Peyer's patch (tissue), 4 donors: Measurements from ENCODE around the gene ZBTB8OS. TPM values are rescaled to one million over a fixed set of nuclear protein-coding genes. Genes with fewer than 3 reads are reported as not detected.
A peak's percentile ranks its signal among the peaks of the same experiment; 100 is the strongest.
"Not testable (repeated sequence)": the region's sequence is repeated elsewhere in the genome, so short reads cannot be mapped to it uniquely, and the experiment has no call there.

Experiments used
- DNase-seq, 3 donors: peaks; one replicate each; pipeline ENCODE4 v3.0.0-alpha.2; 2017 to 2019
- H3K27ac ChIP-seq, 4 donors: fragments of 200-600 bp; sonication (generic); one replicate each; pipeline ENCODE4 v1.5.1; 2016 to 2019
- H3K27me3 ChIP-seq, 2 donors: fragments of 200-600 bp; sonication (generic); one replicate each; pipeline ENCODE4 v1.5.1; 2019
- H3K36me3 ChIP-seq, 3 donors: fragments of 200-600 bp; sonication (generic); one replicate each; pipeline ENCODE4 v1.5.1; 2016 to 2019
- H3K4me1 ChIP-seq, 4 donors: fragments of 200-600 bp; sonication (generic); one replicate each; pipeline ENCODE4 v1.5.1; 2016 to 2019
- H3K4me3 ChIP-seq, 4 donors: fragments of 200-600 bp; sonication (generic); 1 replicate in 3 of 4; 2 replicates in 1 of 4; pipeline ENCODE4 v1.5.1; 2016 to 2019; ENCODE audit warnings: mild to moderate bottlenecking in 1 of 4
- H3K9me3 ChIP-seq, 4 donors: fragments of 200-600 bp; sonication (generic); one replicate each; pipeline ENCODE4 v1.5.1; 2016 to 2019; ENCODE audit warnings: mild to moderate bottlenecking in 1 of 4
- CTCF ChIP-seq, 6 experiments: fragments of 450-650 bp in 4 of 6; fragments of 200-600 bp in 2 of 6; sonication (generic) in 1 of 6; IDR thresholded peaks; one replicate each; pipeline ENCODE4 v1.5.1; 2017 to 2019; ENCODE audit warnings: antibody characterized with exemption in 6 of 6, mild to moderate bottlenecking in 3 of 6, moderate library complexity in 1 of 6
- POLR2A ChIP-seq, 2 donors: fragments of 450-650 bp; IDR thresholded peaks; one replicate each; pipeline ENCODE4 v1.5.1; 2017; ENCODE audit warnings: antibody characterized with exemption in 2 of 2, mild to moderate bottlenecking in 2 of 2, moderate library complexity in 2 of 2
- total RNA-seq, 4 donors: library from RNA; depleted of rRNA; stranded (reverse); fragments of >200 nt; gene quantifications; one replicate each; pipeline ENCODE4 v1.1.0, GENCODE V29; 2016

The ZBTB8OS gene
- total RNA-seq, 4 donors from 2014 or later = 34.7 to 56.2 (median 44.1) TPM

DNA sequence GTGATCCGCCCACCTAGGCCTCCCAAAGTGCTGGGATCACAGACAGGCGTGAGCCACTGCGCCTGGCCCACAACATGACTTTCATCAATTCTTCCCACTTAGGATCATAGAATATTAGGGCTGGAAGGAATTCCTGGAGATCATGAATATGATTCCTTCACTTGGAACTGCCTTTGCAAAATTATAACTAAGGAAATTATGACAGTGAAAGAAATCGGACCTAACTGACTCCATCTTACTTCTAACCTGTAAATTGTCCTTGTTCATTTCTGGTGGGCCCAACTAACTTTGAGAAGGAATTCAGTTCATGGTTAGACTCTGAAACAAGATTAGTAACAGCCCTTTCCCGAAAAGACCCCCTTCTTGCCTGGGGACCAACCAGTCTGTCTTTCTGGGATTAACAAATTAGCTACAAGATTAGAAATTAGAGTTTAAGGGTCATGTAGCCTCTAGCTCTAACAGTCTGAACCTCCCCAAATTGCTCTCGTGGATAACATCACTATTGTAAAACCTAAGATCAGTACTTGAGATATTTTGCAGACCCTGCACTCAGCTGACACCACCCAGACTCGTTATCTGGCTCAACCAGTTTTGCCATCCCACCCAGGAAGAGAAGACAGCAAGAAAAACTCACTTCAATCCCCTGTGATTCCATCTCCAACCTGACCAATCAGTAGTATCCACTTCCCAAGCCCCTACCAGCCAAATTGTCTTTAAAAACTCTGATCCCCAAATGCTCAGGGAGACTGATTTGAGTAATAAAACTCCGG is 14.7 kb downstream of the ZBTB8OS start:
- peaks cover 0 to 28% (median 0%) of the 10 kb centered on the region in 3 donors for H3K36me3 ChIP-seq
- no peaks in the 10 kb centered on the region for H3K27me3 ChIP-seq
- no peak overlapping the region for H3K4me3 ChIP-seq
- H3K27ac ChIP-seq = no peak overlapping the region
- H3K9me3 ChIP-seq = no peaks in the 10 kb centered on the region
- no peak for DNase-seq
- no peaks in the 10 kb centered on the region for H3K4me1 ChIP-seq
- TF ChIP-seq POLR2A (IDR thresholded peaks at IDR 0.05) (no peak), CTCF (IDR thresholded peaks at IDR 0.05) (no peak)

GRCh38 chr1:32632829-32633228 is 17.5 kb downstream of the ZBTB8OS start:
- TF ChIP-seq POLR2A (IDR thresholded peaks at IDR 0.05) (no peak), CTCF (IDR thresholded peaks at IDR 0.05) (no peak)
- DNase-seq = no peak
- Histone ChIP-seq H3K9me3 (no peaks in the 10 kb centered on the region), H3K36me3 (peaks cover 0 to 38% (median 0%) of the 10 kb centered on the region in 3 donors), H3K27me3 (no peaks in the 10 kb centered on the region), H3K4me3 (no peak overlapping the region), H3K4me1 (no peaks in the 10 kb centered on the region), H3K27ac (no peak overlapping the region)

DNA sequence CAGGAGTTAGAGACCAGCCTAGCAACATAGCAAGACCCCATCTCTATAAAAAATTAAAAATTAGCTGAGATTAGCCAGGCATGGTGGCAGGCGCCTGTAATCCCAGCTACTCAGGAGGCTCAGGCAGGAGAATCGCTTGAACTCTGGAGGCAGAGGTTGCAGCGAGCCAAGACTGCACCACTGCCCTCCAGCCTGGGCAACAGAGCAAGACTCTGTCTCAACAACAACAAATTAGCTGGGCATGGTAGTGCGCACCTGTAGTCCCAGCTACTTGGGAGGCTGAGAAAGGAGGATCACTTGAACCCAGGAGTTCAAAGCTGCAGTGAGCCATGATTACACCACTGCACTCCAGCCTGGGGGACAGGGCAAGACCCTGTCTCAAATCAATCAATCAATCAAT is 20.2 kb downstream of the ZBTB8OS start:
- H3K27me3 ChIP-seq, H3K4me1 ChIP-seq, DNase-seq, H3K9me3 ChIP-seq, H3K4me3 ChIP-seq, H3K27ac ChIP-seq: not testable (repeated sequence)
- H3K36me3 ChIP-seq = peaks cover 0 to 53% (median 0%) of the 10 kb centered on the region in 3 donors

DNA sequence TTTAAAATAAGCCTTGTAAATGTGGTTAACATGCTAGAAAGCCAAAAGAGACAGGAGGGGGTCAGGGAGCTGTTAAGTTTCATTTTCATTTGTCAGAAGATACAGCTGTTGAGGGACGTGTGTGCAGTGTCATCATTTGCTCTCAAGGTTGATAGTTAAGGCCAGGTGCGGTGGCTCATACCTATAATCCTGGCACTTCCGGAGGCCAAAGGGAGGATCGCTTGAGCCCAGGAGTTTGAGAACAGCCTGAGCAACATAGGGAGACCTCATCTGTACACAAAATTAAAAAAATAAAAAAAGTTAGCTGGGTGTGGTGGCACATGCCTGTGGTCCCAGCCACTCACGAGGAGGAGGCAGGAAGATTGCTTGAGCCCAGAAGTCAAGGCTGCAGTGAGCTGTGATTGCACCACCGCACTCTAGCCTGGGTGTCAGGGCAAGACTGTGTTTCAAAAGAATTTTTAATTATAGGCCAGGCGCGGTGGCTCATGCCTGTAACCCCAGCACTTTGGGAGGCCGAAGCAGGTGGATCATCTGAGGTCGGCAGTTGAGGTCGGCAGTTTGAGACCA is 22.7 kb downstream of the ZBTB8OS start:
- TF ChIP-seq CTCF (IDR thresholded peaks at IDR 0.05) = no peak
- TF ChIP-seq POLR2A (IDR thresholded peaks at IDR 0.05) = no peak
- Histone ChIP-seq H3K4me3 (no peak overlapping the region), H3K27me3 (no peaks in the 10 kb centered on the region), H3K4me1 (no peaks in the 10 kb centered on the region), H3K9me3 (no peaks in the 10 kb centered on the region), H3K27ac (peak overlapping the region in 2 of 4 donors; percentile 32 to 39), H3K36me3 (peaks cover 0 to 37% (median 0%) of the 10 kb centered on the region in 3 donors)
- no peak for DNase-seq

GRCh38 chr1:32626176-32626575 is 24.2 kb downstream of the ZBTB8OS start:
- H3K4me1 ChIP-seq = no peaks in the 10 kb centered on the region
- TF ChIP-seq POLR2A (IDR thresholded peaks at IDR 0.05) (no peak), CTCF (IDR thresholded peaks at IDR 0.05) (no peak)
- H3K36me3 ChIP-seq = peaks cover 0 to 35% (median 0%) of the 10 kb centered on the region in 3 donors
- H3K27ac ChIP-seq = no peak overlapping the region
- no peaks in the 10 kb centered on the region for H3K27me3 ChIP-seq
- no peak overlapping the region for H3K4me3 ChIP-seq
- H3K9me3 ChIP-seq = no peaks in the 10 kb centered on the region
- no peak for DNase-seq

GRCh38 chr1:32623775-32624174 is 26.6 kb downstream of the ZBTB8OS start:
- no peak overlapping the region for H3K4me3 ChIP-seq
- peaks cover 0 to 27% (median 0%) of the 10 kb centered on the region in 3 donors for H3K36me3 ChIP-seq
- DNase-seq = no peak
- TF ChIP-seq CTCF (IDR thresholded peaks at IDR 0.05) (no peak), POLR2A (IDR thresholded peaks at IDR 0.05) (no peak)
- no peaks in the 10 kb centered on the region for H3K27me3 ChIP-seq
- no peaks in the 10 kb centered on the region for H3K4me1 ChIP-seq
- H3K9me3 ChIP-seq = no peaks in the 10 kb centered on the region
- H3K27ac ChIP-seq = no peak overlapping the region
